ENCODE measurements around the gene LRRC75A. TPM values are rescaled to one million over a fixed set of nuclear protein-coding genes. Genes with fewer than 3 reads are reported as not detected.

The LRRC75A gene
- total and polyA plus RNA-seq, 7 experiments from 2014 or later: 0.92 to 5.2 (median 3.3) TPM

GRCh38 chr17:16489431-16489830 lies 2.6 kb downstream of the LRRC75A start:
- H3K27me3 ChIP-seq (ENCODE audit: control insufficient read depth in 2 of 2, insufficient read depth in 2 of 2, low read length in 2 of 2): no peaks in the 10 kb centered on the region
- intact Hi-C loops (cut with micrococcal nuclease): no loop called here
- ATAC-seq (no peak), DNase-seq (no peak)
- ChIA-PET CTCF (interaction anchor here (1.3 kb wide), 1 partner anchor 32 kb away, joined by 3 read pairs; no protein-coding TSS in a partner anchor), POLR2A (no interaction called here)
- H3K36me3 ChIP-seq (ENCODE audit: control insufficient read depth in 2 of 3, insufficient read depth in 3 of 3, low read length in 3 of 3): no peaks in the 10 kb centered on the region
- Mint-ChIP-seq H3K27me3 (peaks cover 0 to 37% (median 0%) of the 10 kb centered on the region in 5 donors), H3K9me3 (no peaks in the 10 kb centered on the region), H3K4me3 (peak overlapping the region in 1 of 10 donors; percentile 58), H3K4me1 (peaks cover 3 to 16% (median 13%) of the 10 kb centered on the region in 7 donors), H3K27ac (no peak overlapping the region), H3K36me3 (peaks cover 0 to 6% (median 0%) of the 10 kb centered on the region in 5 donors)
- no peaks in the 10 kb centered on the region for H3K9me3 ChIP-seq (ENCODE audit: control insufficient read depth in 2 of 3, low read length in 3 of 3)
- no peak overlapping the region for H3K4me3 ChIP-seq (ENCODE audit: low read length)
- H3K4me1 ChIP-seq (ENCODE audit: control insufficient read depth in 2 of 2, insufficient read depth in 2 of 2, low read length in 2 of 2): peaks cover 7 to 9% of the 10 kb centered on the region in 2 donors
- no peak overlapping the region for H3K27ac ChIP-seq (ENCODE audit: low read depth, low read length)

GRCh38 chr17:16488968-16489337 lies 3.0 kb downstream of the LRRC75A start:
- Mint-ChIP-seq H3K9me3 (no peaks in the 10 kb centered on the region), H3K4me1 (peaks cover 3 to 16% (median 14%) of the 10 kb centered on the region in 7 donors), H3K27ac (no peak overlapping the region), H3K36me3 (peaks cover 0 to 6% (median 0%) of the 10 kb centered on the region in 5 donors), H3K4me3 (peak overlapping the region in 1 of 10 donors; percentile 66), H3K27me3 (peaks cover 0 to 32% (median 0%) of the 10 kb centered on the region in 5 donors)
- intact Hi-C loops (cut with micrococcal nuclease): no loop called here
- H3K9me3 ChIP-seq (ENCODE audit: control insufficient read depth in 2 of 3, low read length in 3 of 3): no peaks in the 10 kb centered on the region
- ATAC-seq (no peak), DNase-seq (no peak)
- no peaks in the 10 kb centered on the region for H3K36me3 ChIP-seq (ENCODE audit: control insufficient read depth in 2 of 3, insufficient read depth in 3 of 3, low read length in 3 of 3)
- peaks cover 7 to 9% of the 10 kb centered on the region in 2 donors for H3K4me1 ChIP-seq (ENCODE audit: control insufficient read depth in 2 of 2, insufficient read depth in 2 of 2, low read length in 2 of 2)
- CTCF ChIA-PET: no interaction called here
- no peak overlapping the region for H3K4me3 ChIP-seq (ENCODE audit: low read length)
- H3K27me3 ChIP-seq (ENCODE audit: control insufficient read depth in 2 of 2, insufficient read depth in 2 of 2, low read length in 2 of 2): no peaks in the 10 kb centered on the region
- no peak overlapping the region for H3K27ac ChIP-seq (ENCODE audit: low read depth, low read length)
- POLR2A ChIA-PET: no interaction called here

GRCh38 chr17:16488186-16488967 lies 3.6 kb downstream of the LRRC75A start:
- no peak overlapping the region for H3K27ac ChIP-seq (ENCODE audit: low read depth, low read length)
- peaks cover 0 to 27% (median 0%) of the 10 kb centered on the region in 5 donors for H3K27me3 Mint-ChIP-seq
- peaks cover 7 to 9% of the 10 kb centered on the region in 2 donors for H3K4me1 ChIP-seq (ENCODE audit: control insufficient read depth in 2 of 2, insufficient read depth in 2 of 2, low read length in 2 of 2)
- H3K27me3 ChIP-seq (ENCODE audit: control insufficient read depth in 2 of 2, insufficient read depth in 2 of 2, low read length in 2 of 2): no peaks in the 10 kb centered on the region
- POLR2A ChIA-PET: no interaction called here
- CTCF ChIA-PET: no interaction called here
- peak overlapping the region in 1 of 9 donors; percentile 51 for H3K27ac Mint-ChIP-seq
- peak overlapping the region in 1 of 10 donors; percentile 66 for H3K4me3 Mint-ChIP-seq
- no peaks in the 10 kb centered on the region for H3K36me3 ChIP-seq (ENCODE audit: control insufficient read depth in 2 of 3, insufficient read depth in 3 of 3, low read length in 3 of 3)
- DNase-seq (no peak), ATAC-seq (no peak)
- H3K9me3 ChIP-seq (ENCODE audit: control insufficient read depth in 2 of 3, low read length in 3 of 3): no peaks in the 10 kb centered on the region
- no peak overlapping the region for H3K4me3 ChIP-seq (ENCODE audit: low read length)
- peaks cover 0 to 6% (median 0%) of the 10 kb centered on the region in 5 donors for H3K36me3 Mint-ChIP-seq
- intact Hi-C loops (cut with micrococcal nuclease): no loop called here
- no peaks in the 10 kb centered on the region for H3K9me3 Mint-ChIP-seq
- H3K4me1 Mint-ChIP-seq: peaks cover 3 to 16% (median 14%) of the 10 kb centered on the region in 7 donors

- H3K9me3 Mint-ChIP-seq: no peaks in the 10 kb centered on the region
- intact Hi-C loops (cut with micrococcal nuclease): no loop called here
- peaks cover 0 to 17% (median 0%) of the 10 kb centered on the region in 5 donors for H3K27me3 Mint-ChIP-seq
- no peak overlapping the region for H3K4me3 Mint-ChIP-seq
- H3K4me1 ChIP-seq (ENCODE audit: control insufficient read depth in 2 of 2, insufficient read depth in 2 of 2, low read length in 2 of 2): peaks cover 7 to 9% of the 10 kb centered on the region in 2 donors
- no peak overlapping the region for H3K27ac ChIP-seq (ENCODE audit: low read depth, low read length)
- no peaks in the 10 kb centered on the region for H3K9me3 ChIP-seq (ENCODE audit: control insufficient read depth in 2 of 3, low read length in 3 of 3)
- no peak overlapping the region for H3K4me3 ChIP-seq (ENCODE audit: low read length)
- H3K27me3 ChIP-seq (ENCODE audit: control insufficient read depth in 2 of 2, insufficient read depth in 2 of 2, low read length in 2 of 2): no peaks in the 10 kb centered on the region
- H3K36me3 ChIP-seq (ENCODE audit: control insufficient read depth in 2 of 3, insufficient read depth in 3 of 3, low read length in 3 of 3): no peaks in the 10 kb centered on the region
- peak overlapping the region in 1 of 9 donors; percentile 10 for H3K27ac Mint-ChIP-seq
- ChIA-PET POLR2A (no interaction called here), CTCF (no interaction called here)
- DNase-seq: no peak
- peaks cover 3 to 14% (median 11%) of the 10 kb centered on the region in 7 donors for H3K4me1 Mint-ChIP-seq
- ATAC-seq: no peak
- H3K36me3 Mint-ChIP-seq: peaks cover 0 to 6% (median 0%) of the 10 kb centered on the region in 5 donors
Measured at GRCh38 chr17:16486373-16487250, 5.4 kb downstream of the LRRC75A start.

GRCh38 chr17:16484445-16485175 lies 7.4 kb downstream of the LRRC75A start:
- CTCF ChIA-PET: no interaction called here
- POLR2A ChIA-PET: no interaction called here
- no peak for ATAC-seq
- Histone ChIP-seq H3K4me1 (ENCODE audit: control insufficient read depth in 2 of 2, insufficient read depth in 2 of 2, low read length in 2 of 2) (no peaks in the 10 kb centered on the region), H3K4me3 (ENCODE audit: low read length) (no peak overlapping the region), H3K9me3 (ENCODE audit: control insufficient read depth in 2 of 3, low read length in 3 of 3) (no peaks in the 10 kb centered on the region), H3K27me3 (ENCODE audit: control insufficient read depth in 2 of 2, insufficient read depth in 2 of 2, low read length in 2 of 2) (no peaks in the 10 kb centered on the region), H3K27ac (ENCODE audit: low read depth, low read length) (no peak overlapping the region), H3K36me3 (ENCODE audit: control insufficient read depth in 2 of 3, insufficient read depth in 3 of 3, low read length in 3 of 3) (no peaks in the 10 kb centered on the region)
- H3K9me3 Mint-ChIP-seq: no peaks in the 10 kb centered on the region
- H3K27ac Mint-ChIP-seq: peak overlapping the region in 1 of 9 donors; percentile 59
- no peak for DNase-seq
- peaks cover 0 to 12% (median 0%) of the 10 kb centered on the region in 7 donors for H3K4me1 Mint-ChIP-seq
- H3K27me3 Mint-ChIP-seq: peaks cover 0 to 3% (median 0%) of the 10 kb centered on the region in 5 donors
- peaks cover 0 to 6% (median 0%) of the 10 kb centered on the region in 5 donors for H3K36me3 Mint-ChIP-seq
- intact Hi-C loops (cut with micrococcal nuclease): no loop called here
- no peak overlapping the region for H3K4me3 Mint-ChIP-seq

GRCh38 chr17:16483021-16483645 lies 8.9 kb downstream of the LRRC75A start:
- CTCF ChIA-PET: no interaction called here
- Histone ChIP-seq H3K27me3 (ENCODE audit: control insufficient read depth in 2 of 2, insufficient read depth in 2 of 2, low read length in 2 of 2) (no peaks in the 10 kb centered on the region), H3K4me1 (ENCODE audit: control insufficient read depth in 2 of 2, insufficient read depth in 2 of 2, low read length in 2 of 2) (no peaks in the 10 kb centered on the region), H3K4me3 (ENCODE audit: low read length) (no peak overlapping the region), H3K36me3 (ENCODE audit: control insufficient read depth in 2 of 3, insufficient read depth in 3 of 3, low read length in 3 of 3) (no peaks in the 10 kb centered on the region), H3K27ac (ENCODE audit: low read depth, low read length) (no peak overlapping the region), H3K9me3 (ENCODE audit: control insufficient read depth in 2 of 3, low read length in 3 of 3) (no peaks in the 10 kb centered on the region)
- ATAC-seq: no peak
- Mint-ChIP-seq H3K9me3 (no peaks in the 10 kb centered on the region), H3K4me3 (no peak overlapping the region), H3K4me1 (peaks cover 0 to 8% (median 0%) of the 10 kb centered on the region in 7 donors), H3K36me3 (peaks cover 0 to 6% (median 0%) of the 10 kb centered on the region in 5 donors), H3K27ac (no peak overlapping the region), H3K27me3 (no peaks in the 10 kb centered on the region)
- intact Hi-C loops (cut with micrococcal nuclease): no loop called here
- no peak for DNase-seq
- POLR2A ChIA-PET: no interaction called here
